ENCODE results near the gene AGPAT4. TPM values are rescaled to one million over a fixed set of nuclear protein-coding genes. Genes with fewer than 3 reads are reported as not detected.

AGPAT4 gene
- total and polyA plus RNA-seq, 3 donors from 2014 or later, result 5.4 to 7.2 (median 6.4) TPM

GRCh38 chr6:161303628-161304340 is 29.9 kb upstream of the AGPAT4 start:
- Histone ChIP-seq H3K9me3 (no peaks in the 10 kb centered on the region), H3K36me3 (ENCODE audit: low read depth, missing control alignments) (no peaks in the 10 kb centered on the region), H3K27me3 (no peaks in the 10 kb centered on the region), H3K4me3 (no peak overlapping the region), H3K4me1 (no peaks in the 10 kb centered on the region), H3K27ac (no peak overlapping the region)
- DNase-seq, result no peak
- WGBS, 2 donors, result 93 to 98% methylated on average over 12 to 16 of the region's 16 CpGs
- intact Hi-C loops (cut with DNase I; ENCODE audit: low total_unique reads), result no loop called here
- TF ChIP-seq POLR2A (IDR thresholded peaks at IDR 0.05), result no peak
- TF ChIP-seq, protein P1, sequence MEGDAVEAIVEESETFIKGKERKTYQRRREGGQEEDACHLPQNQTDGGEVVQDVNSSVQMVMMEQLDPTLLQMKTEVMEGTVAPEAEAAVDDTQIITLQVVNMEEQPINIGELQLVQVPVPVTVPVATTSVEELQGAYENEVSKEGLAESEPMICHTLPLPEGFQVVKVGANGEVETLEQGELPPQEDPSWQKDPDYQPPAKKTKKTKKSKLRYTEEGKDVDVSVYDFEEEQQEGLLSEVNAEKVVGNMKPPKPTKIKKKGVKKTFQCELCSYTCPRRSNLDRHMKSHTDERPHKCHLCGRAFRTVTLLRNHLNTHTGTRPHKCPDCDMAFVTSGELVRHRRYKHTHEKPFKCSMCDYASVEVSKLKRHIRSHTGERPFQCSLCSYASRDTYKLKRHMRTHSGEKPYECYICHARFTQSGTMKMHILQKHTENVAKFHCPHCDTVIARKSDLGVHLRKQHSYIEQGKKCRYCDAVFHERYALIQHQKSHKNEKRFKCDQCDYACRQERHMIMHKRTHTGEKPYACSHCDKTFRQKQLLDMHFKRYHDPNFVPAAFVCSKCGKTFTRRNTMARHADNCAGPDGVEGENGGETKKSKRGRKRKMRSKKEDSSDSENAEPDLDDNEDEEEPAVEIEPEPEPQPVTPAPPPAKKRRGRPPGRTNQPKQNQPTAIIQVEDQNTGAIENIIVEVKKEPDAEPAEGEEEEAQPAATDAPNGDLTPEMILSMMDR (IDR thresholded peaks at IDR 0.05), result no peak

- H3K27me3 ChIP-seq, result no peaks in the 10 kb centered on the region
- 85 to 86% methylated on average over 6 of the region's 6 CpGs for WGBS, 2 donors
- TF ChIP-seq POLR2A (IDR thresholded peaks at IDR 0.05), result no peak
- TF ChIP-seq, protein P1 (IDR thresholded peaks at IDR 0.05), result no peak
- intact Hi-C loops (cut with DNase I; ENCODE audit: low total_unique reads), result no loop called here
- no peak overlapping the region for H3K4me3 ChIP-seq
- no peaks in the 10 kb centered on the region for H3K36me3 ChIP-seq (ENCODE audit: low read depth, missing control alignments)
- H3K4me1 ChIP-seq, result no peaks in the 10 kb centered on the region
- H3K9me3 ChIP-seq, result no peaks in the 10 kb centered on the region
- H3K27ac ChIP-seq, result no peak overlapping the region
- DNase-seq, result no peak
Observed at GRCh38 chr6:161302949-161303348, 29.1 kb upstream of the AGPAT4 start.

DNA sequence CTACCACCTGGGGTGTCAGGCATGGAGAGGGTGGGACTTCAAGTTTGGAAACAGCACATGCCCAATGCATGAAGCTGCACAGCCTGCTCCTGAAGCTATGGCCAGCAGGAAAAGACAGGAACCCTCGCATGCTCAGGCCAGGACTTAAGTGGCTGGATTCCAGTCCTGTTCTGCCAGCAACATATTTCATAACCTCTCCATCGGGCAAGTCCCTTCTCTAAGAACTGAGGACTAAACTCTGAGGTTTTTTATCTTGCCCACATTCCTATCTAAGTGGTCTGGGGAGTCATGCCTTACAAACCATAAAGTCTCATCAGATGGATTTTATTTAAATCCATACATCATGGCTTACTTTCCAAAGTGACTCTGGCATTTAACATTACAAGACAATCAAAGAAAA is 27.5 kb upstream of the AGPAT4 start:
- H3K4me3 ChIP-seq, result no peak overlapping the region
- no peaks in the 10 kb centered on the region for H3K27me3 ChIP-seq
- no peaks in the 10 kb centered on the region for H3K36me3 ChIP-seq (ENCODE audit: low read depth, missing control alignments)
- WGBS, 2 donors, result 40 to 56% methylated on average over 2 of the region's 2 CpGs
- no peak for DNase-seq
- TF ChIP-seq POLR2A (IDR thresholded peaks at IDR 0.05), result no peak
- TF ChIP-seq, protein P1 (IDR thresholded peaks at IDR 0.05), result no peak
- intact Hi-C loops (cut with DNase I; ENCODE audit: low total_unique reads), result no loop called here
- H3K27ac ChIP-seq, result no peak overlapping the region
- H3K4me1 ChIP-seq, result no peaks in the 10 kb centered on the region
- H3K9me3 ChIP-seq, result no peaks in the 10 kb centered on the region

DNA sequence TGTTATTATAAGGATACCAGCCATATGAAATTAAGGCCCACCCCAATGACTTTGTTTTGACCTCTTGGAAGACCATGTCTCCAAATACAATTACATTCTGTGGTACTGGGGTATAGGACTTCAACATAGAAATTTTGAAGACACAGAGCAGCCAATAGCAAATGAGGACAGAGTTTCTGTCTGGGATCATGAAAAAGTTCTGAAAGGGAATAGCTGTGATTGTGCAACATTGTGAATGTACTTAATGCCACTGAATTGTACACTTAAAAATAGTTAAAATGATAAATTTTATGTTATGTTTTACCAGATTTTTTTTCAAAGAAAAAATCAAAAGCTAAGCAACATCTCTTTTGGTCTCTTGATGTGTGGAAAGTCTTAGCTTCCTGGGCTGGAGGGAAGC is 27.0 kb upstream of the AGPAT4 start:
- no peak for DNase-seq
- no peaks in the 10 kb centered on the region for H3K9me3 ChIP-seq
- TF ChIP-seq POLR2A (IDR thresholded peaks at IDR 0.05), result no peak
- TF ChIP-seq, protein P1 (IDR thresholded peaks at IDR 0.05), result no peak
- H3K27ac ChIP-seq, result no peak overlapping the region
- intact Hi-C loops (cut with DNase I; ENCODE audit: low total_unique reads), result no loop called here
- H3K27me3 ChIP-seq, result no peaks in the 10 kb centered on the region
- H3K4me1 ChIP-seq, result no peaks in the 10 kb centered on the region
- no peak overlapping the region for H3K4me3 ChIP-seq
- H3K36me3 ChIP-seq (ENCODE audit: low read depth, missing control alignments), result no peaks in the 10 kb centered on the region

- no peaks in the 10 kb centered on the region for H3K36me3 ChIP-seq (ENCODE audit: low read depth, missing control alignments)
- no peaks in the 10 kb centered on the region for H3K4me1 ChIP-seq
- no peak for DNase-seq
- no peaks in the 10 kb centered on the region for H3K27me3 ChIP-seq
- no peaks in the 10 kb centered on the region for H3K9me3 ChIP-seq
- WGBS, 2 donors, result 91 to 95% methylated on average over 4 of the region's 4 CpGs
- intact Hi-C loops (cut with DNase I; ENCODE audit: low total_unique reads), result no loop called here
- H3K27ac ChIP-seq, result no peak overlapping the region
- H3K4me3 ChIP-seq, result no peak overlapping the region
- TF ChIP-seq, protein P1 (IDR thresholded peaks at IDR 0.05), result no peak
- no peak for TF ChIP-seq POLR2A (IDR thresholded peaks at IDR 0.05)
Observed at GRCh38 chr6:161299726-161300125, 25.9 kb upstream of the AGPAT4 start.

Data from testis (tissue), 3 donors.